ENCODE data around the gene PAFAH1B1.

- no peak for TF ChIP-seq SIN3A (IDR thresholded peaks at IDR 0.05; ENCODE audit: borderline replicate concordance, insufficient read depth, low read length)
- TF ChIP-seq REST (IDR thresholded peaks at IDR 0.05; ENCODE audit: insufficient read depth in 1 of 2, low read depth in 2 of 2, low read length in 2 of 2): no peak
- TF ChIP-seq POLR2AphosphoS5 (IDR thresholded peaks at IDR 0.05; ENCODE audit: low read depth, low read length): no peak
- no peak for TF ChIP-seq TAF1 (IDR thresholded peaks at IDR 0.05; ENCODE audit: borderline replicate concordance, insufficient read depth, low read length)
- no peak for TF ChIP-seq FOXP2 (optimal IDR thresholded peaks at IDR 0.05; ENCODE audit: borderline replicate concordance, extremely low read depth, extremely low read length, insufficient read depth)
Measured at GRCh38 chr17:2624292-2624731, 30.9 kb downstream of the PAFAH1B1 start.
